Amygdala (tissue), 56 donors: Measurements from ENCODE around the gene ELAVL2.
A peak's percentile ranks its signal among the peaks of the same experiment; 100 is the strongest.

Experiments used
- DNase-seq, 56 donors: peaks; one replicate each; lab custom pipeline; 2025; lab: John Stamatoyannopoulos, UW

ELAVL2 gene

DNA sequence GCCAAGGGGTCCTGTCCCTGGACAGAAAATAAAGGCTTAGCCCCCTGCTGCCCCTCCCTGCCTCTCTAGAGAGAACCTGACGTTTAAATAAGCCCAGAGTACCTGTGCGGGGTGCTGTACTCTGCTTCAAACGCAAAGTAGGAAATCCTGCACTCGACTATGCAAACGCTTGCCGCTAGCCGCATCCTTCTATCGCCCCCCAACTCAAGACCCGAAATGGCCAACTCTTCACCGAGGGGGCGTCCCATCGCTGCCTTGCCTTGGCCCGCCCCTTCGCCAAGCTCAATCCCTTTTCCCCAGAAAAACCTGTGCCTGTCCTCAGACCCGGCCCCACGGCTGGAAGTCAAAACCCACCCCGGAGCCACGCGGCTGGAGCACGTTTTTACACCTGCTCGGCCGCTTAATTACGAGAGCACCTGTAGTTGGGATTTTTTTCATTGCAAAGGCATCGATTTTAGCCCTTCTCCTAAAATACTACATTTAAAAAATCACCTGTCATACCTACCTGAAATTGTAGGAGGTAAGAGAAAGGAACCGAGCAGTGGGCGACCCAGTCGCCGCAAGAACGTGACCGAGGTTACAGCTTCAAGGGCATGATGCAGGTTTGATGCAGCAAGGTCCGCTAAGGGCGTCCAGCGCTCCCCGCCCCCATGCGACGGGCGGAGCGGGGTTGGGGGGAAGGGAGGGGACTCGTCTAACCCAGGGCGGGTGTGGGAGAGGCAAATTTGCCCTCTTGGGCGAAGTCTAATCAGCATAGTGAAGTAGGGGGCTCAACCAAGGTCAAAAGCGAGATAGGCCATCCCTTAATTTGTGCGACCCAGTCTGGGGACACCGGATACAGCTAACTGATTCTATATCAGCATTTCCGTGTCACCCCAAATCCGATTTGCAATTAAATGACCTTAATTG, 3.5 kb downstream of the ELAVL2 start:
- peak in 1 of 56 donors; percentile 2 for DNase-seq

DNA sequence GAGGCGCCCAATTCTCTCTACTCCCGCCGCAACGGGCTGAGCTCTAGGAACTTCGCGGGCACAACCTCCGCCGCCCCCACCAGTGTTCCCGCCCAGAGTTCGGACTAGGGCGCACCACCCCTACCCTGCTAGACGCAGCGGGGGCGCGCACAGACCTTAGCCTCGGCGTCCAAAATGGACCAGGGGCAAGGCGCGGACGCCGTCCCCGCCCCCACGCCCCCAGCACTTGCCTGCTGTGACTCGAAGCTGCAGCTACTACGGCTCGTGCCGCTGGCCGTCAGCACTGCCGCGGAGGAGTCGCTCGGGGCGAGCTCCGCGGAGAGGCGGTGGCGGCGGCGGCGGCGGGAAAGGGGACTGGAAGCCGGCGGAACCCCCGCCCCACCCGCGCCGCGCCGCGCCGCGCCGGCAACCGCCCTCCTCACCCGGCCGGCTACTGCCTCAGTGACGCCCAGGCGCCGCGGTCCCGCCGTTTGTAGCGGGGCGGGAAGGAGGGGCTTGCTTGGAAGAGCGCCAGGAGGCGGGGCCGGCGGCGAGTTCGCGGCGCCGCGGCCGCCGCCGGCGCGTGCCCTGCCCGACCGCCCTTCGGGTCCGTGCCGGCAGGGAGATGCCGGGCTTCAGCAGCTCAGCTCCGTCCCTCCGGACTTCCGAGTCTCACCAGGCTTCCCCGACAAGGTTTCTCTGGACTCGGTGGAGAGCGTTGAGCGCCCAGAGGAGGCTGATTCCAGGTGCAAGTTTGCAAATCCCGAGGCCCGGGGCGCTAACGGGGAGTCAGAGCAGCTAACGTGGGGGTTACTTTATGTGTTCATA, 4.5 kb downstream of the ELAVL2 start:
- peak in 7 of 56 donors; percentile 10 to 53 (median 24) for DNase-seq

DNA sequence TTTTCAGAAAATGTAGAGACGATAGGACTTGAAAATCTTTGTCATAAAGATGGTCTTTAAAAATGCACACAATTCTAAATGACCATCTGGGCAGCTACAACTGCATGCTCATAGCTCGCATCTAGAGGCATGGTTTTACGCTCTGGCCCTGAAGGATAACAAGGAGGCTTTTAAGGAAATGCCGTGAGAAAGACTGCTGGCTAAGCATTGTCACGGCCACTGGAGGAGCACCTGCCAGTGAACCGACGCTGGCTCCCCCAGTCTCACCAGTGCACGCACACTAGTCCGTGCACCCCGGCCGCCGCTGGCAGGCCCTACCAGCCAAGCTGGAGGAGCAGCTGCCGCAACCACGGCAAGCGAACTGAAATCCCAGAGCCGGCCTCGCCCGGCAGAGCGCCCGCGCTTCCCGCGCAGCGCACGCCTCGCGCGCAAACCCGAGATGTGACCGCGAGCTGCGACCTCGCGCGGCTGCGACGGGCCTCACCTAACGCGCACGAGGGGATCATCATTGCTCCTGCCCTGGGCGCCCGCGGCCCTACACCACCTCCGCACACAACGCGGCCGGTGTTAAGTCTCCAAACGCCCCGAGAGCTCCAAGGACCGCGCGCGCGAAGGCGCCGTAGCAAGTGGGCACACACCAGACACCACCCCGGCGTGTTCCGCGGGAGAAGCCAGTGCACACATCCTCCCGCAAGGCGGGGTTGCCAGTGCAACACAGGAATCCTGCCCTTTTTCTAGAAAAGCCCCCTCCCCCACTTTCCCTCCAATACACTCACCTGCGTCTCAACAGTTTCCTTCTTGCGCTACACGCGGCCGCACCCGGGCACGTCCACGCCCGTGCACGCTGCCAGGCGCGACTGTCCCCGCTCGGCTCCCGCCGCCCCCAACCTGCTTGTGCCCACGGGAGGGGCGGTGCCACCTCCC, 5.3 kb downstream of the ELAVL2 start:
- DNase-seq = peak in 10 of 56 donors; percentile 7 to 59 (median 38)

DNA sequence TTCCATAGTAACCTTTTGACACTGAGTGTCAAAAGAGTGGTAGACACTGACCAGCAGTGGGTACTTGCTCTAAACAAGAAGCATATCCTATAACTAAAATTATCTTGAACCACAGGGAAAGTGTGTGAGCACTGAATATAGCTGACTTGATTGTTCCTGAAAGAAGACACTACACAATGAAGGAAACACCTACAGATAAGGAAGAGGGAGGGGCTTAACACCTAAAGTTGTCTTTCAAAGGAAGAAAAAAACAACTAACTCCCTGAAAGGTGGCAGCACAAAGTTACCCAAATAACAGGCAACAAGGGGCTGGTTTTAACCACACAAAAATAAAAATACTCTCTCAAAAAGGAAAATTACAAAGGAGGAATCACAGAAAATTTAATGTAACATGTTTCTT, 6.6 kb downstream of the ELAVL2 start:
- DNase-seq = no peak

DNA sequence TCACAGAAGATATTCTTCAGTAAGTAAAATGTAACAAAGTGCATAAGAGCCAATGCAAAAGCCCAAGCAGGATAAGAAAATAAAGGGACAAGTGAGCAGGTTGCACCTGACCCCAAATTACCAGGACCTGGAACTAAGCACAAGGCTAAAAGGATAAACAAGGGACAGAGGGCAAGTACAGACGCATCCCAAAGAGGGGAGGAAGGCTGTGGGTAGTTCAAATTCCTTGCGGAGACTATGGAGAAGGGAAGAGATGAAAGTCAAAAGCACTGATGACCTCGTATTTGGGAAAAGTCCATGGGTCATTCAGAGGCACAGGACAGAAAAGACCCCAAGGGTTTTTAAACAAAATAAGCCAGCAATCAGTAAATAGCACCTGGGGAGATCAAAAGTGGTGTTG, 11.8 kb downstream of the ELAVL2 start:
- no peak for DNase-seq

DNA sequence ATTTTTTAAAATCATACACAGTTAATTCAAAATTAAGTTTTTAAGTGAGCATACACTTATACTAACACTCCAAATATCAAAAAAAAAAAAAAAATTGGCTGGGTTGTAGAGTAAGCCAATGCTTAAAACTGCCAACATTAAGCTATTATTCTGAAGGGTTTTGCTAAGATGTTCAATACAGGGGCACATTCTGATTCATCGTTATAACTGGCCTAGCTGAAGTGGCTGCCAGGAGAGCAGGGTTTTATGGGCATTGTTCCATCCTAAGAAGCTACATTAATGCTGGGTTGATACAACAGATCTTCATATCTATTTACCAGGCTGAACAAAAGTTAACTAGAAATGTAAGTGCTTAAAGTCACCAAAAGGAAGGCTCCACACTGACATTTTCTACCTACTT, 13.4 kb downstream of the ELAVL2 start:
- no peak for DNase-seq

DNA sequence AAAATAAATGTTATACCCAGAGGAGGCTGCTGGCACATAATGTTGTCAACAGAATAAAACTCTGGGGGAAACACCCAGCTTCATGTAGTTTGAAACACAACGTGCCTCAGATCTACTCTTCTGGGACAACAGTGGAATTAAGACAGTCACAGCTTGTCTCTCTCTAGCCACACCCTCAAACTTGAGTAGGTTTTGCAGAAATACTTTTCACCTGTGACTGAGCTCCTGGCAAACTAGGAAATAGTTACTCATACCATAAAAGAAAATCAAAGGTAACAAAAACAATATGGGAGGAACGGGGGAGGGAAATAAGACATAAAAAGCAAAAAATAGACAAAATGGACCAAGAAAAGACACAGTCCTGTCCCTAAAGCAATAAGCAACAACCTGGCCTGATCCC, 14.4 kb downstream of the ELAVL2 start:
- no peak for DNase-seq

DNA sequence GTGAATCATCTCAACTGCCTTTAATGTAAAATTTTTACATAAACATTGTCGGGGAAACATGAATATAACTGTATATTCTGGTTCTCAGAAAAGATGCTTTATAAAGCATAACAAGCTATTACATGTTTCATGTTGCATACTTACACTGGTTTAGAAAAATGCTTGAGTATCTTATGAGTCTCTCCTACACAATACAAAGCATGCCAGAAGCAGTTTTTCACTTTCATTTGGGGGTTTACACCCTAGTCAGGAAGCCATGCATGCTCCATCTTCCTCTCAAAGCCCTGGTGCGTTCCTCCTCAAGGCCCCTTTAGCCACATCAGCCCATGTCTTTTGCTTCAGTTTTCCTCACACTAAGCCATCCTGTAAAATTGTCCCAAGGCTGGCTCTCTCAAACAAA, 22.8 kb downstream of the ELAVL2 start:
- no peak for DNase-seq

DNA sequence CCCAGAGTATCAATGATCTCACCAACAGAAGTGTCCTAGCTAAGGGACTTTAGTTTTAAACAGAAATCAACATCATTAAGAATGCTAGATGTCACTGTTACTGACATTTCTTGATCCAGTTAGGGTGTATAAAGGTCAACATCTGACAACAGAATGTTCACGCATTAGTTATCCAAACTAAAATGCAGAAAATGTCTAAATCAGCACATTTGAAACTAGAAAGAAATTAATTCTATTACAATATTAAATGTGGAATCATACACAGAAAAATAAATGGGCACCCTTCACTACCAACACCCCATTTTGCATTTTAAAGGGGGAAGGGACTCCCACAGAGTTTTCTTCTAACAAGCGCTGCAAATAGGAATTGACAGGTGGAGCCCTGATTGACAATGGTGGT, 24.5 kb downstream of the ELAVL2 start:
- DNase-seq = no peak

DNA sequence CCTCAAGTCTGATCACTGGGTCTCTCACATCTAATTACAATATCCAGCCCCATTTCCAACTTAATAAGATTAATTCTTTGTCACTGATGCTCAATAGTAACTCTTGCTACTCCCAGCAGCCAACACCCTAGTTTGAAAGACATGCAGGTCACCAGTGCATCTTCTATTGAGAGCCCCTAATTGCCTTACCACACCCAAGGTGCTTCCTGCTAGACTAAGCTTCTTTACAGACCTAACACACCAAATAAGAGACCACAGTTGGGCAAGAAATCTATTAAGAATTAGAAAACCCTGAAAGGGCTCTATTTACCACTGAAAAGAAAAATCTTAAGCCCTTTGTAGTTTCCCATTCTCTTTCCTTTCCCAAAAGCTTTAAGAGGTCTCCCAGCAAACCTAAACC, 26.5 kb downstream of the ELAVL2 start:
- no peak for DNase-seq

DNA sequence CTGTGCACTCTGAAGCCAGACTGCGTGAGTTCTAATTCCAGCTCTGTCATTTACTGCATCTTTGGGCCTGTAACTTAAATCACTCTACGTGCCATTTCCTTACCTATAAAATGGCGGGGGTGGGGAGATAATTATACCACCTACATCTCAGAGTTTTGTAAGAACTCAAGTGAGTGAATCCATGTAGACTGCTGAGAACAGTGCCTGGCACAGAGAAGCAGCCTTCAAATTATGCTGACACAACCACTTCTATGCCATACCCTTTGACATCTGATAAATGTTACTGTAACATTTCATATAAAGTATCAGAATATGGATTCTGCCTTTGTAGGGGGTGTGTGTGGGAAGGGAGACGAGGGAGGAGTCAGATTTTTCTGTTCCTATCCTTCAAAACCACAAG, 27.7 kb downstream of the ELAVL2 start:
- no peak for DNase-seq

DNA sequence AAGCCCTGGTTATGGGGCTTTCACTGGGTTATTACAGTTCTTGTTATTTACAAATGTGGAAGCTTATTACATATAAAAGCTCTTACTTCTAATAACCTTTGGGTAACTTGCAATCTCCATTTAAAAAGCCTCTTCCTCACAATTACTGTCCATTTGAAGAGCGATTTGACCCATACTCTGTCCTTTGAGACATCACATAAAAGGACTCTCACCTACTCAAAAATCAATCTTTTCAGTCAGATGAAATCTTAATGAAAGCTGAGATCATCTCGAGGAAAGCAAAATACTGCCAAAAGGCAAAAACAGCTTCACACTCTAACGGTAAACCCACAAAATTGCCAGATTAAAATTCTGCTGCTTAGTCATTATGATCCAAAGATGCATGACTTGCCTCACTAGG, 29.8 kb downstream of the ELAVL2 start:
- DNase-seq = no peak

DNA sequence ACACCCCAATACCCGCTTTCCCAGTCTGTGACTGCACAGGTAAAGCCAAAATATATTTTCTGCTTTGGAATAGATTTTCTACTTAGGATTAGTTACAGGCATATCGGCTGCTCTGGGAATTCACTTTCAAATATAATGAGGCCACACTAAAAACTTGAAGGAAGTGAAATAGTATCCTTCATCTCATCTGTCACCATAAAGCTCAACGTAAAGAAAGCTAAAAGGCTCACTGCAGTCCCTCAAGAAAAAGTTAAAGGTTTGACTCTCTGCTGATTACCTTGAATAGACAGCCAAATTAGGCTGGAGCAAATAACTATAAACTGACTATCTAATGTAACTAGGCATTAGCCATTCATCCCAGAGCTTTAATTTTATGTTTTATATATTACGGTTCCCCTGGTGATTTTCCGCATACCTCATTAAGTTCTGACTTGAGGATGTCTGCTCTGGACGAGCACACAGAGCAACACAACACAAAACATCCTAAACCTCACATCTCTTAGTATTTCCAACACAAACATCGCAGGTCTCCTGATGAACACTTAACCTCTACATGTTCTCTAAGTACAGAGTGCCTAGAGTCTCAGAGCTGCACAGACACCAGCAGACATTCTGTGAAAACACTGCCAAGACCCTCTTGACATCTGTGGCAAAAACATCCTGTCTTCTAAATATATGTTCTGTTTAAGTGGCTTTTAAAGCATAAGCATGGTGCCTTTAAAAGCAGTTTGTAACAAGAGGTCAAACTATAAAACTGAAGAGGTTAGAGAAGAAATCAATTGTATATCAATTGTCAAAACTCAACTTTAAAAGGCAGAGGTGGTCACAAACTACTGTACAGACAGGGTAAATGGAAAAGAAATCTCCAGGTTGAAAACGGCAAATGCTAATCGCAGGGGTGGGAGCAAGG, 35.4 kb downstream of the ELAVL2 start:
- DNase-seq = no peak

DNA sequence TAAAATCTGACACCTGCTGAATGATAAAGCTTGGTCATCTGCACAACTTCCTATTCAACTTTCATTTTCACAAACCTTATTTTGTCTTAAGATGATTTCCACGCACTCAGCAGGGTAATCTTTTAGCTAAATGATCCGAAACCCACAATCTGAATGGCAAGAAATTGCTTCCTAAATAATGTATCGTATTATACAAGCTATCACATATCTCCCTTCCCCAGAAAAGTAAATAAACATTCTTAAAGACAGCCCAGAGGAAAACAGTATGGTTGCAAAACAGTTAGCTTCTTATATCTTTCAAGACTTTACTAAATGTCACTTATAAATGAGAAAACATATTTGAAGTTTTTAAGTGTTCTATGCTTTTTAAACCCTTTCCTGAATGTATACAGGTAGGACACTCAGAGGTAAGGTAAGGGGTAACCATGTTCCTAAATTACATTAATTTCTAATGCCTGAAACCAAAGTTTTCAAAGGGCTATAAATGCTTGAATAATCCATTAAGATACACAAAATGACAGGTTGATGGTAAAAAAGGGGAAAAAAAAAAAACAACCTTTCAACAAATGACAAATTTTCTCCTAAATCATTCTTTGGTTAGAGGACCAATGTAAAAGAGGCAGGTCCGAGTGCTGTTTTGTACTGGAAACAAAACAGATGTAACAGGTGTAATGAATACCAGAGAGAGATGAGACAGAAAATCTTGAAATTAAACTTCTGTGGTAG, 36.3 kb downstream of the ELAVL2 start:
- no peak for DNase-seq

DNA sequence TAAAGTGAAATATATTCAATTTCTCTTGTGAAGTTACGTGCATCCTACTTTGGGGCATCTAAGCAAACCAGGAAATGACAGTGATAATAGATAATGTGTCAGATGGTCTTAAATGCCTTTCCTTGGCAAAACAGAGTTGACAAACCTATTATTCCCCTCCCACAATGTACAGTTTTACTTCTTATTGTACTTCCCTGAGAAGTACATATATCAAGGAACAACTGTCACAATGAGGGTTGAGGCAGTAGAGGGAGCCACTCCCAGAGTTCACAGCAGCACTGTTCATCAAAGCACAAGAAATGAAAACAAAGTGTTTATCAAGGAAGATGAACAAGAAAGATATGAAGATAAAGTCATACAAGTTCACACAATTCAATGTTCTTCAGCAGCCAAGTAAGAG, 41.1 kb downstream of the ELAVL2 start:
- DNase-seq = no peak

DNA sequence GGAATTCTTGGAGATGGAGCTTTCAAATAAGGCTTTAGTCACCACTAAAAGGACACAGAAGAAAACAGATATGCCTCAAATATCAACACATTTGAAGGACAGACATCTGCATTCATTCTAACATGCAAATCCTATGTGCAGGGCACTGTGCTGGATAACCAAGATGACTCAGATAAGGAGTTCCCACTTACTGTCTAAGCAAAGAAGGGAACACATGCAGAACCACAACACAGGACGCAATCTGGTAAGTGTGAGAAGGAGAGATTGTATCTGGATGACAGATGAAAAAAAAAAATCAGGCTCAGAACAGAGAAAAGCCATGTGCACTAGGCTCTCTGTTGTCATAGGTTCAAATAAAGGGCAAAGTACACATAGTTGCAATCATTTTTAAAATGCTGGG, 42.5 kb downstream of the ELAVL2 start:
- no peak for DNase-seq

DNA sequence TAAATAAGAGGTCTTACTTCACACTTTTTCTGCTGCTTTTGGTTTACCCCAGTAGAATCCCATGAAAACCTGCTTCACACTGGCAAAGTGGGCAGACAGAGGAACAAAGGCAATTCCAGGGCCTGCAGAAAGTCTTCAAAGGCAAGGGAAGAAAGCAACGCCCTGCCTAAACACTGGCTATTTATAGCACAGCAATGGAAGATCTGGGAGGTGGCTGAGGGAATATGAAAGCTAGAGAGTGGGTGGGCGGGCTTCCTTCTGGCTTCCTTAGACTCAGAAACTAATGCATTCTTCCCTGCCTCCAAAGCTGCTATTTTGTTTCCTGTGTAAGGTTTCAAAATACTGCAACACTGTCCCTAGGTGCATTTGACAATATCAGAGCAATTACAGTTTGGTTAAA, 46.8 kb downstream of the ELAVL2 start:
- DNase-seq = peak in 11 of 56 donors; percentile 1 to 33 (median 11)

DNA sequence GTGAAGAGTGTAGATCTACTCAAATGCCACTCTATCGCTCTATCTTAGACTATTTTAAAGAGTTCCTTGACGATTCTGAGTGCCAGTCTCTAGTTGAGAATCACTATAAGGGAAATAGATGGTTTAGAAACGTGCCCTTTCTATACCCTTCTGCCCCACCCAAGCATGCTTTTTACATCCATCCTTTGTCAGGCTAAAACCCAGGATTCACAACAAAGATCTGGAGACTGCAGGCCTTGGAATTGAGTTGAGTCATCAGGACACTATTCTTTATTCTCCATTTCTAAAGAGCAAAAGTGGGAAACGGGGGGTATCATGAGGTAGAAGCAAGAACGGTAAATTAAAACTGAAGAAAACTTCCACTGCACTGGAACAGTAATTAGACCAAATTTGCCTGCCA, 48.7 kb downstream of the ELAVL2 start:
- DNase-seq = no peak

DNA sequence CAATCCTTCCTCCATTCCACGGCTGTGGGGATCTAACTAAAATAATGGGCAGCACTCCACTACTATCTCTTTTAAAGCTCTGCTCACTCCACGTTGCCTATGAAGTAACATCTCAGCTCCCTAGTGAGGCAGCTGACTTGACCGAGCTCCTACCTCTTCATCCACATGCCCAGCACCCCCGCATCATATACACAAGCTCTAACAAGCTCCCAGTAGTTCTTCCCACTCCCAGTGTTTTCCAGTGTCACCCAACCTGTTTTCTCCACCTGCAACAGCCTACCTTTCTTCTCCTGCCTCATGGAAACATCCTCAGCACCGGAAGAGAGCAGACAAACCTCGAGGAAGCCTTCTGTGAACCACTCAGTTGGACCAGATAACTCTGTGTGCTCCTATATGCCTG, 50.5 kb downstream of the ELAVL2 start:
- no peak for DNase-seq
